ENCODE results near the gene NGFR. TPM values are rescaled to one million over a fixed set of nuclear protein-coding genes. Genes with fewer than 3 reads are reported as not detected.

NGFR gene
- total and polyA plus RNA-seq, 2 donors (not counting 1 experiment from before 2014, with no cell fraction given), result 0.31 to 1.6 TPM

- Histone ChIP-seq H3K4me3 (ENCODE audit: control extremely low read depth in 1 of 5, extremely low read depth in 1 of 5, insufficient read depth in 1 of 5, low read depth in 2 of 5, low read length in 4 of 5) (no peak overlapping the region), H3K36me3 (replicated peaks in 1 of 2; ENCODE audit: control extremely low read depth in 1 of 2, control insufficient read depth in 1 of 2, extremely low read depth in 1 of 2, insufficient read depth in 2 of 2, low read length in 1 of 2) (no peaks in the 10 kb centered on the region), H2AFZ (ENCODE audit: insufficient read depth, low read depth, low read length, poor library complexity, severe bottlenecking) (no peak overlapping the region), H3K79me2 (ENCODE audit: control insufficient read depth, insufficient read depth, low read length) (no peaks in the 10 kb centered on the region), H3K9me3 (ENCODE audit: control extremely low read depth in 1 of 3, control insufficient read depth in 2 of 3, insufficient read depth in 1 of 3, low read length in 2 of 3) (peaks cover 0 to 13% (median 0%) of the 10 kb centered on the region in 3 donors), H3K27ac (ENCODE audit: low read length in 2 of 2) (no peak overlapping the region), H3K9ac (ENCODE audit: low read length) (no peak overlapping the region), H3K4me1 (ENCODE audit: control insufficient read depth in 2 of 2, insufficient read depth in 2 of 2, low read length in 2 of 2) (no peaks in the 10 kb centered on the region), H3K27me3 (replicated peaks in 1 of 4; ENCODE audit: control extremely low read depth in 1 of 4, control insufficient read depth in 3 of 4, insufficient read depth in 4 of 4, low read length in 3 of 4) (peaks cover 0 to 2% (median 0%) of the 10 kb centered on the region in 4 experiments), H4K20me1 (ENCODE audit: control insufficient read depth, insufficient read depth, low read length, poor library complexity, severe bottlenecking) (no peaks in the 10 kb centered on the region), H3K4me2 (replicated peaks; ENCODE audit: low read depth, low read length, poor library complexity, severe bottlenecking) (no peak overlapping the region)
- Mint-ChIP-seq H3K27ac (no peak overlapping the region), H3K27me3 (peaks cover 23% of the 10 kb centered on the region), H3K4me3 (no peak overlapping the region), H3K9me3 (ENCODE audit: insufficient read depth) (no peaks in the 10 kb centered on the region), H3K4me1 (no peaks in the 10 kb centered on the region)
- WGBS (ENCODE audit: insufficient coverage), result 89% methylated on average over 4 of the region's 5 CpGs
- CTCF ChIA-PET, result interaction anchor here (0.5 kb wide), 1 partner anchor 161 kb away, joined by 4 read pairs; no protein-coding TSS in a partner anchor
- ATAC-seq (ENCODE audit: low read depth) (no peak), DNase-seq (no peak)
- POLR2A ChIA-PET, result no interaction called here
- intact Hi-C loops (cut with micrococcal nuclease), result no loop called here
- no peak for TF ChIP-seq CTCF (IDR thresholded peaks at IDR 0.05)
- TF ChIP-seq EZH2 (IDR thresholded peaks at IDR 0.05; ENCODE audit: borderline replicate concordance, insufficient read depth, low read depth, low read length, poor library complexity, severe bottlenecking), result no peak
These were observed 21.1 kb downstream of the NGFR start for GRCh38 chr17:49516180-49516579.

- no peaks in the 10 kb centered on the region for H3K79me2 ChIP-seq (ENCODE audit: control insufficient read depth, insufficient read depth, low read length)
- no peaks in the 10 kb centered on the region for H3K4me1 Mint-ChIP-seq
- H3K27ac Mint-ChIP-seq, result no peak overlapping the region
- no peaks in the 10 kb centered on the region for H3K4me1 ChIP-seq (ENCODE audit: control insufficient read depth in 2 of 2, insufficient read depth in 2 of 2, low read length in 2 of 2)
- H3K4me3 ChIP-seq (ENCODE audit: control extremely low read depth in 1 of 5, extremely low read depth in 1 of 5, insufficient read depth in 1 of 5, low read depth in 2 of 5, low read length in 4 of 5), result no peak overlapping the region
- H3K9me3 ChIP-seq (ENCODE audit: control extremely low read depth in 1 of 3, control insufficient read depth in 2 of 3, insufficient read depth in 1 of 3, low read length in 2 of 3), result peaks cover 0 to 7% (median 0%) of the 10 kb centered on the region in 3 donors
- H2AFZ ChIP-seq (ENCODE audit: insufficient read depth, low read depth, low read length, poor library complexity, severe bottlenecking), result no peak overlapping the region
- intact Hi-C loops (cut with micrococcal nuclease), result no loop called here
- H3K9ac ChIP-seq (ENCODE audit: low read length), result no peak overlapping the region
- no peak for DNase-seq
- ChIA-PET POLR2A (no interaction called here), CTCF (no interaction called here)
- no peaks in the 10 kb centered on the region for H3K27me3 ChIP-seq (replicated peaks in 1 of 4; ENCODE audit: control extremely low read depth in 1 of 4, control insufficient read depth in 3 of 4, insufficient read depth in 4 of 4, low read length in 3 of 4)
- H3K36me3 ChIP-seq (replicated peaks in 1 of 2; ENCODE audit: control extremely low read depth in 1 of 2, control insufficient read depth in 1 of 2, extremely low read depth in 1 of 2, insufficient read depth in 2 of 2, low read length in 1 of 2), result no peaks in the 10 kb centered on the region
- no peaks in the 10 kb centered on the region for H3K9me3 Mint-ChIP-seq (ENCODE audit: insufficient read depth)
- no peak for ATAC-seq (ENCODE audit: low read depth)
- H3K4me3 Mint-ChIP-seq, result no peak overlapping the region
- peaks cover 31% of the 10 kb centered on the region for H3K27me3 Mint-ChIP-seq
- TF ChIP-seq CTCF (IDR thresholded peaks at IDR 0.05) (no peak), EZH2 (IDR thresholded peaks at IDR 0.05; ENCODE audit: borderline replicate concordance, insufficient read depth, low read depth, low read length, poor library complexity, severe bottlenecking) (no peak)
- no peak overlapping the region for H3K27ac ChIP-seq (ENCODE audit: low read length in 2 of 2)
- no peaks in the 10 kb centered on the region for H4K20me1 ChIP-seq (ENCODE audit: control insufficient read depth, insufficient read depth, low read length, poor library complexity, severe bottlenecking)
- 93% methylated on average over 4 of the region's 6 CpGs for WGBS (ENCODE audit: insufficient coverage)
- no peak overlapping the region for H3K4me2 ChIP-seq (replicated peaks; ENCODE audit: low read depth, low read length, poor library complexity, severe bottlenecking)
These were observed 23.4 kb downstream of the NGFR start for GRCh38 chr17:49518346-49519078.
